GM21447 (cell line): ENCODE results near the gene MAP6.
"Not testable (repeated sequence)": the region's sequence is repeated elsewhere in the genome, so short reads cannot be mapped to it uniquely, and the experiment has no call there.

Experiments used
- ATAC-seq: cut with Tn5 transposase; IDR thresholded peaks from one replicate; pipeline ENCODE4 v1.9.1; 2021; ENCODE audit not compliant: unreplicated experiment

The MAP6 gene

GRCh38 chr11:75593286-75593915, 75.4 kb downstream of the MAP6 start:
- ATAC-seq = no peak

- no peak for ATAC-seq
Observed at GRCh38 chr11:75592715-75593114, 76.1 kb downstream of the MAP6 start.

GRCh38 chr11:75591966-75592365, 76.9 kb downstream of the MAP6 start:
- no peak for ATAC-seq

GRCh38 chr11:75591371-75591770, 77.5 kb downstream of the MAP6 start:
- no peak for ATAC-seq

- no peak for ATAC-seq
Observed at GRCh38 chr11:75589933-75590332, 78.9 kb downstream of the MAP6 start.

GRCh38 chr11:75589051-75589450, 79.8 kb downstream of the MAP6 start:
- ATAC-seq = no peak

GRCh38 chr11:75588051-75588481, 80.8 kb downstream of the MAP6 start:
- ATAC-seq = no peak

- ATAC-seq = no peak
Observed at GRCh38 chr11:75586395-75586794, 82.4 kb downstream of the MAP6 start.

GRCh38 chr11:75585293-75585670, 83.6 kb downstream of the MAP6 start:
- ATAC-seq = no peak

GRCh38 chr11:75584659-75585292, 84.1 kb downstream of the MAP6 start:
- ATAC-seq = not testable (repeated sequence)

- ATAC-seq = no peak
Observed at GRCh38 chr11:75583718-75584658, 84.8 kb downstream of the MAP6 start.

- no peak for ATAC-seq
Observed at GRCh38 chr11:75582895-75583717, 85.7 kb downstream of the MAP6 start.

- no peak for ATAC-seq
Observed at GRCh38 chr11:75582506-75582894, 86.3 kb downstream of the MAP6 start.

- no peak for ATAC-seq
Observed at GRCh38 chr11:75579841-75580240, 89.0 kb downstream of the MAP6 start.

GRCh38 chr11:75578977-75579376, 89.9 kb downstream of the MAP6 start:
- no peak for ATAC-seq

GRCh38 chr11:75577207-75577606, 91.6 kb downstream of the MAP6 start:
- no peak for ATAC-seq

GRCh38 chr11:75576499-75576918, 92.3 kb downstream of the MAP6 start:
- peak; percentile 79 for ATAC-seq

GRCh38 chr11:75576017-75576416, 92.8 kb downstream of the MAP6 start:
- no peak for ATAC-seq

GRCh38 chr11:75574698-75575602, 93.9 kb downstream of the MAP6 start:
- ATAC-seq = no peak

GRCh38 chr11:75572744-75573143, 96.1 kb downstream of the MAP6 start:
- ATAC-seq = no peak
